MM.1S (cell line): Measurements from ENCODE around the gene ATL2.

Source experiments
- DNase-seq: peaks from one replicate; pipeline ENCODE4 v3.0.0-alpha.2; 2015
- H2AFZ ChIP-seq: fragments of 300-600 bp; sonication (generic); 2 replicates; pipeline ENCODE4 v1.6.0; 2016; ENCODE audit warnings: antibody characterized with exemption, low read length
- H3F3A ChIP-seq: fragments of 300-600 bp; sonication (generic); 2 replicates; pipeline ENCODE4 v1.6.1; 2016; ENCODE audit warnings: mild to moderate bottlenecking, antibody characterized with exemption, low read length, moderate library complexity, mixed read lengths; ENCODE audit not compliant: insufficient read depth
- H3K27ac ChIP-seq: fragments of 300-600 bp; sonication (generic); 2 replicates; pipeline ENCODE4 v1.5.1; 2016; ENCODE audit warnings: mild to moderate bottlenecking, low read length
- H3K27me3 ChIP-seq: fragments of 300-600 bp; sonication (generic); replicated peaks from 2 replicates; pipeline ENCODE4 v1.6.0; 2016; ENCODE audit warnings: low read length; ENCODE audit not compliant: insufficient read depth
- H3K36me3 ChIP-seq: fragments of 300-600 bp; sonication (generic); replicated peaks from 2 replicates; pipeline ENCODE4 v1.6.1; 2016; ENCODE audit warnings: mild to moderate bottlenecking, low read length, mixed read lengths; ENCODE audit not compliant: insufficient read depth
- H3K4me1 ChIP-seq: fragments of 300-600 bp; sonication (generic); 2 replicates; pipeline ENCODE4 v1.6.1; 2016; ENCODE audit warnings: low read length, mixed read lengths
- H3K4me2 ChIP-seq: fragments of 300-600 bp; sonication (generic); 2 replicates; pipeline ENCODE4 v1.6.0; 2016; ENCODE audit warnings: low read depth, low read length
- H3K4me3 ChIP-seq: fragments of 300-600 bp; sonication (generic); 2 replicates; pipeline ENCODE4 v1.5.1; 2016; ENCODE audit warnings: low read length, mixed read lengths
- H3K79me2 ChIP-seq: fragments of 300-600 bp; sonication (generic); 2 replicates; pipeline ENCODE4 v1.6.1; 2016; ENCODE audit warnings: mixed run types, low read length, mixed read lengths
- H3K9ac ChIP-seq: fragments of 300-600 bp; sonication (generic); 2 replicates; pipeline ENCODE4 v1.6.1; 2016; ENCODE audit warnings: low read length, mixed read lengths
- H3K9me2 ChIP-seq: fragments of 300-600 bp; sonication (generic); replicated peaks from 2 replicates; pipeline ENCODE4 v1.6.1; 2016; ENCODE audit warnings: mild to moderate bottlenecking, low read length, mixed read lengths; ENCODE audit not compliant: insufficient read depth
- H3K9me3 ChIP-seq: fragments of 300-600 bp; sonication (generic); replicated peaks from 2 replicates; pipeline ENCODE4 v1.6.1; 2016; ENCODE audit warnings: mild to moderate bottlenecking, low read length, mixed read lengths; ENCODE audit not compliant: insufficient read depth
- H4K20me1 ChIP-seq: fragments of 300-600 bp; sonication (generic); 2 replicates; pipeline ENCODE4 v1.6.1; 2016; ENCODE audit warnings: mild to moderate bottlenecking, low read length, moderate library complexity, mixed read lengths; ENCODE audit not compliant: insufficient read depth
- EZH2 ChIP-seq: fragments of 300-600 bp; sonication (generic); optimal IDR thresholded peaks from 2 replicates; pipeline ENCODE3; 2017; ENCODE audit warnings: low read depth, mild to moderate bottlenecking, antibody characterized with exemption, low read length, mixed read lengths
- EZH2phosphoT487 ChIP-seq: fragments of 300-600 bp; sonication (generic); IDR thresholded peaks from 2 replicates; pipeline ENCODE4 v1.6.1; 2018; ENCODE audit warnings: antibody characterized with exemption, low read length
- TF ChIP-seq, protein P1 (sequence below): fragments of 300-600 bp; sonication (generic); IDR thresholded peaks from 2 replicates; pipeline ENCODE4 v1.5.1; 2016; ENCODE audit warnings: antibody characterized with exemption, low read length, mixed read lengths

Gene ATL2

DNA sequence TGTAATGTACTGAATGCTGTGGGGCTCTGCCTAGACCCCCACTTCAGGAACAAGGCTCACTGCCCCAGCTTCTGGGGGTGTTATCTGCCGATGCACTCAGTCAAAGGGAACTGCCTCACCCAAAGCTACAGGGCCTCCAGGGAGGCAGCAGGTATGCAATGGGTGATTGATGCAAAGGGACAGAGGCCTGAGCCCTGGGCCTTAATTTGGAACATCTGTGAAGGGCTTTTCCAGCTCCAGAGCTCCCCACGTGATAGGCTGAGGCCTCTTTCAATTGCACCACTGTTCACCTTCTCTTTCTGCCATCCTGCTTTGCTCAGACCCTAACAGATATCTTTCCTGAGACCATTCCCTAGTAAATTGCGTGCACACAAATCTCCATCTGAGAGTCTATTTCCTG, 131.0 kb downstream of the ATL2 start:
- Histone ChIP-seq H3K9me2 (no peaks in the 10 kb centered on the region), H3K4me2 (no peak overlapping the region), H3K27me3 (no peaks in the 10 kb centered on the region), H3K4me3 (no peak overlapping the region), H3K36me3 (no peaks in the 10 kb centered on the region), H3K9me3 (no peaks in the 10 kb centered on the region), H2AFZ (no peak overlapping the region), H3K27ac (no peak overlapping the region), H3K79me2 (no peaks in the 10 kb centered on the region), H3F3A (no peaks in the 10 kb centered on the region), H3K4me1 (no peaks in the 10 kb centered on the region), H4K20me1 (no peaks in the 10 kb centered on the region), H3K9ac (no peak overlapping the region)
- TF ChIP-seq EZH2, result no peak
- TF ChIP-seq, protein P1, sequence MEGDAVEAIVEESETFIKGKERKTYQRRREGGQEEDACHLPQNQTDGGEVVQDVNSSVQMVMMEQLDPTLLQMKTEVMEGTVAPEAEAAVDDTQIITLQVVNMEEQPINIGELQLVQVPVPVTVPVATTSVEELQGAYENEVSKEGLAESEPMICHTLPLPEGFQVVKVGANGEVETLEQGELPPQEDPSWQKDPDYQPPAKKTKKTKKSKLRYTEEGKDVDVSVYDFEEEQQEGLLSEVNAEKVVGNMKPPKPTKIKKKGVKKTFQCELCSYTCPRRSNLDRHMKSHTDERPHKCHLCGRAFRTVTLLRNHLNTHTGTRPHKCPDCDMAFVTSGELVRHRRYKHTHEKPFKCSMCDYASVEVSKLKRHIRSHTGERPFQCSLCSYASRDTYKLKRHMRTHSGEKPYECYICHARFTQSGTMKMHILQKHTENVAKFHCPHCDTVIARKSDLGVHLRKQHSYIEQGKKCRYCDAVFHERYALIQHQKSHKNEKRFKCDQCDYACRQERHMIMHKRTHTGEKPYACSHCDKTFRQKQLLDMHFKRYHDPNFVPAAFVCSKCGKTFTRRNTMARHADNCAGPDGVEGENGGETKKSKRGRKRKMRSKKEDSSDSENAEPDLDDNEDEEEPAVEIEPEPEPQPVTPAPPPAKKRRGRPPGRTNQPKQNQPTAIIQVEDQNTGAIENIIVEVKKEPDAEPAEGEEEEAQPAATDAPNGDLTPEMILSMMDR, result no peak
- no peak for TF ChIP-seq EZH2phosphoT487
- DNase-seq, result no peak

DNA sequence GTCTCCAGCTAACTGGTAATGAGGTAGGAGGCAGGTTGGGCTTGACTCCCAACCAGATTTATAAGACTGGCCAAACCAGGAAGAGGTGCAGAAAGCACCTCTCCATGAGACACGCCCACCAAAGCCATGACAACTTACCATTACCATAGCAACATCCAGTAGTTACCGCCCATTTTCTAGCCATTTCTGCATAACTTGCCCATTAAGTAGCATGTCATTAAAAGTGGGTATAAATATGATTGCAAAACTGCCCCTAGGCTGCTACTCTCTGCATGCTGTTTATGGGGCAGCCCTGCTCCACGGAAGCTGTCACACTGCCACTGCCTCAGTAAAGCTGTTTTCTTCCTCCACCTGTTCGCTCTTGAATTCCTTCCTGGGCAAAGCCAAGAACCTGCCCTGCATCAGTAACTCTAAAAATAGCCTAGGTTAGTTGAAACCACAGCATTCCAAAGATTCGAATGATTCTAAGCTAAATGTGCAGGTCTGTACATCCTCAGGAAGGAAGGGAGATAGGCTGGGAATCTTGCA, 131.9 kb downstream of the ATL2 start:
- H4K20me1 ChIP-seq, result no peaks in the 10 kb centered on the region
- H3K4me1 ChIP-seq, result no peaks in the 10 kb centered on the region
- TF ChIP-seq EZH2phosphoT487, result no peak
- TF ChIP-seq, protein P1, result no peak
- no peak for TF ChIP-seq EZH2
- no peak overlapping the region for H3K4me3 ChIP-seq
- no peaks in the 10 kb centered on the region for H3K36me3 ChIP-seq
- H3K79me2 ChIP-seq, result no peaks in the 10 kb centered on the region
- no peak overlapping the region for H3K4me2 ChIP-seq
- H3K27me3 ChIP-seq, result no peaks in the 10 kb centered on the region
- H3K9ac ChIP-seq, result no peak overlapping the region
- no peak overlapping the region for H3K27ac ChIP-seq
- no peaks in the 10 kb centered on the region for H3K9me2 ChIP-seq
- no peak for DNase-seq
- H2AFZ ChIP-seq, result no peak overlapping the region
- H3F3A ChIP-seq, result no peaks in the 10 kb centered on the region
- H3K9me3 ChIP-seq, result no peaks in the 10 kb centered on the region

DNA sequence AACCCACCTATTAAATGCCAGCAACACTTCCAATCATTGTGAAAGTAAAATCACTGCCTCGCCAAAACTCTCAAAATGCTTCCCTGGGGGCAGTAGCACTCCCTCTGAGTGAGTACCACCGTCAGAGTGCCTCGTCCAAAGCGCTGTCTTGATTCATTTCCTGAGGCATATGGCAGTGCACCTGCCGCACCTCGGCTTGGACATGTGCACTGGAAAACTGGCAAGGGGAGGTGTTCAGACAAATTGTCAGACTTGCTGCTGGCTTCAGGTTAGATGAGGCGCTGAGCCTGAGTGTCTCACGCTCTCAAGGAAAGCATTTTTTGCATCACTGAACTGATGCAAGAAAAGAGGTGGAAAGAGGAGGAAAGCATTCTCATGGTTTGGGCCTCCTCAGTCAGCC, 132.8 kb downstream of the ATL2 start:
- no peak overlapping the region for H2AFZ ChIP-seq
- no peaks in the 10 kb centered on the region for H3K9me3 ChIP-seq
- H3K36me3 ChIP-seq, result no peaks in the 10 kb centered on the region
- no peaks in the 10 kb centered on the region for H3K9me2 ChIP-seq
- H3K9ac ChIP-seq, result no peak overlapping the region
- no peaks in the 10 kb centered on the region for H3K27me3 ChIP-seq
- H3K4me2 ChIP-seq, result no peak overlapping the region
- no peak overlapping the region for H3K4me3 ChIP-seq
- H3K4me1 ChIP-seq, result no peaks in the 10 kb centered on the region
- no peaks in the 10 kb centered on the region for H4K20me1 ChIP-seq
- H3K79me2 ChIP-seq, result no peaks in the 10 kb centered on the region
- TF ChIP-seq, protein P1, result no peak
- TF ChIP-seq EZH2 (no peak), EZH2phosphoT487 (no peak)
- no peak for DNase-seq
- H3K27ac ChIP-seq, result no peak overlapping the region
- no peaks in the 10 kb centered on the region for H3F3A ChIP-seq
